ENCODE measurements around the gene POLR1A.

- TF ChIP-seq CTCF (IDR thresholded peaks at IDR 0.05 in 8 of 11, conservative IDR thresholded peaks at IDR 0.05 in 3 of 11) (no peak), POLR2AphosphoS5 (IDR thresholded peaks at IDR 0.05) (peak in 1 of 3 donors; percentile 25)
These were observed 108.4 kb downstream of the POLR1A start for GRCh38 chr2:85997017-85997970.
